Neural cell (in vitro differentiated cells): ENCODE data around the gene PHLDB2. TPM values are rescaled to one million over a fixed set of nuclear protein-coding genes. Genes with fewer than 3 reads are reported as not detected.
A peak's percentile ranks its signal among the peaks of the same experiment; 100 is the strongest.

Experiments used
- H2AFZ ChIP-seq: fragments of 200-600, 300-800 bp; sonication (generic), shearing (Covaris generic); 2 replicates; pipeline ENCODE4 v1.6.0; 2014; ENCODE audit warnings: low read depth, mild to moderate bottlenecking, antibody characterized with exemption, low read length, moderate library complexity
- H3F3A ChIP-seq: fragments of 200-600 bp; shearing (Covaris generic); 2 replicates; pipeline ENCODE4 v1.6.1; 2016; ENCODE audit warnings: mild to moderate bottlenecking, moderate library complexity, mixed read lengths, antibody characterized with exemption, low read length; ENCODE audit not compliant: insufficient read depth, poor library complexity, severe bottlenecking
- H3K27ac ChIP-seq: fragments of 200-600, 300-800 bp; sonication (generic), shearing (Covaris generic); 2 replicates; pipeline ENCODE4 v1.5.1; 2014; ENCODE audit warnings: mild to moderate bottlenecking, low read length, moderate library complexity
- H3K27me3 ChIP-seq: fragments of 300-800, 200-600 bp; sonication (generic), shearing (Covaris generic); 2 replicates; pipeline ENCODE4 v1.6.0; 2014; ENCODE audit warnings: mild to moderate bottlenecking, low read depth, low read length, moderate library complexity; ENCODE audit not compliant: insufficient read depth
- H3K36me3 ChIP-seq: fragments of 300-800, 200-600 bp; sonication (generic), shearing (Covaris generic); 2 replicates; pipeline ENCODE4 v1.5.1; 2014; ENCODE audit warnings: mild to moderate bottlenecking, antibody characterized with exemption, low read length, moderate library complexity; ENCODE audit not compliant: insufficient read depth
- H3K4me2 ChIP-seq: fragments of 300-800, 200-600 bp; sonication (generic), shearing (Covaris generic); 2 replicates; pipeline ENCODE4 v1.6.0; 2014; ENCODE audit warnings: mild to moderate bottlenecking, low read length
- H3K4me3 ChIP-seq: fragments of 300-800, 200-600 bp; sonication (generic), shearing (Covaris generic); 2 replicates; pipeline ENCODE4 v1.5.1; 2014; ENCODE audit warnings: mild to moderate bottlenecking, low read length, moderate library complexity
- H3K79me2 ChIP-seq: fragments of 200-600 bp; shearing (Covaris generic); replicated peaks from 2 replicates; pipeline ENCODE4 v1.6.0; 2014; ENCODE audit warnings: mild to moderate bottlenecking, low read length, moderate library complexity; ENCODE audit not compliant: insufficient read depth
- H3K9ac ChIP-seq: fragments of 300-800, 200-600 bp; sonication (generic), shearing (Covaris generic); 2 replicates; pipeline ENCODE4 v1.6.1; 2016; ENCODE audit warnings: mild to moderate bottlenecking, low read length, mixed read lengths
- H3K9me2 ChIP-seq: fragments of 200-600 bp; shearing (Covaris generic); 2 replicates; pipeline ENCODE4 v1.6.1; 2016; ENCODE audit warnings: mild to moderate bottlenecking, low read length, mixed read lengths; ENCODE audit not compliant: insufficient read depth
- H3K9me3 ChIP-seq: fragments of 200-600, 300-800 bp; sonication (generic), shearing (Covaris generic); 2 replicates; pipeline ENCODE4 v1.6.1; 2016; ENCODE audit warnings: mild to moderate bottlenecking, mixed run types, low read length, moderate library complexity, mixed read lengths
- H4K20me1 ChIP-seq: fragments of 200-600 bp; shearing (Covaris generic); 2 replicates; pipeline ENCODE4 v1.6.1; 2016; ENCODE audit warnings: mild to moderate bottlenecking, mixed run types; ENCODE audit not compliant: insufficient read depth
- CTCF ChIP-seq: fragments of 450-650 bp; IDR thresholded peaks from 2 replicates; pipeline ENCODE4 v1.5.1; 2014; ENCODE audit warnings: antibody characterized with exemption, mild to moderate bottlenecking, moderate library complexity; ENCODE audit not compliant: poor library complexity, severe bottlenecking
- EP300 ChIP-seq: fragments of 450-650 bp; conservative IDR thresholded peaks from 2 replicates; pipeline ENCODE4 v1.6.1; 2014; ENCODE audit warnings: antibody characterized with exemption, mild to moderate bottlenecking, moderate library complexity; ENCODE audit not compliant: poor library complexity, severe bottlenecking
- EZH2 ChIP-seq: fragments of 200-600, 300-800 bp; shearing (Covaris generic), sonication (generic); IDR thresholded peaks from 2 replicates; pipeline ENCODE4 v1.6.1; 2014; ENCODE audit warnings: antibody characterized with exemption, low read length, borderline replicate concordance, mild to moderate bottlenecking; ENCODE audit not compliant: insufficient read depth, poor library complexity, severe bottlenecking
- MXI1 ChIP-seq: fragments of 450-650 bp; conservative IDR thresholded peaks from 2 replicates; pipeline ENCODE4 v1.6.1; 2014; ENCODE audit warnings: antibody characterized with exemption, mild to moderate bottlenecking; ENCODE audit not compliant: poor library complexity, severe bottlenecking
- POLR2AphosphoS5 ChIP-seq: IDR thresholded peaks from 2 replicates; pipeline ENCODE4 v1.6.1; 2012
- SMC3 ChIP-seq: fragments of 450-650 bp; conservative IDR thresholded peaks from 2 replicates; pipeline ENCODE4 v1.6.1; 2014; ENCODE audit warnings: antibody characterized with exemption, mild to moderate bottlenecking, moderate library complexity; ENCODE audit not compliant: poor library complexity
- TAF1 ChIP-seq: IDR thresholded peaks from 2 replicates; pipeline ENCODE4 v1.6.1; 2012; ENCODE audit warnings: low read depth
- polyA plus RNA-seq: library from polyadenylated mRNA; depleted of rRNA; stranded (reverse); fragments of >200 nt; gene quantifications from 2 replicates; pipeline ENCODE4 v1.2.3, GENCODE V29; 2014
- TF ChIP-seq, protein P1 (sequence below): IDR thresholded peaks from 2 replicates; pipeline ENCODE4 v1.6.1; 2012; ENCODE audit warnings: borderline replicate concordance

Gene PHLDB2
- polyA plus RNA-seq, 1 donor from 2014 or later = 1.4 TPM

DNA sequence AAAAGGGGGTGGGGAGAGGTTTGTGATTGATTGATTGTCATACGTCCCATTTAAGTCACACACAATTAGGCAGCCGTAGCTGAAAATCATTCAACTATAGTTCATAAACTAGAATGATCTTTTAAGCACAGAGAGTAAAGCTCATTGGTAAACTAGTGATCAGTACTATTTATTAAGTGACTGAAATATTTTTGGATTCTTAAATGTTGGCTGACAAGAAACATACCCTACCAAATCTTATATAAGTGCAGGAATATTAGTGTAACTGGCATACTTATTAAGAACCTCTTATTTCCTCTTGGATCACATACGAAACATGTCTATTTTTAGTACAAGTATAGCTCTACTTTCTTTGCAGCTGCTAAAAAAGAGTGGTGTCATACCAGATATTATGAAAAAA is 111.3 kb downstream of the PHLDB2 start:
- Histone ChIP-seq H3K9me3 (no peaks in the 10 kb centered on the region), H4K20me1 (no peaks in the 10 kb centered on the region), H3K27me3 (no peaks in the 10 kb centered on the region), H3F3A (no peaks in the 10 kb centered on the region), H3K36me3 (no peaks in the 10 kb centered on the region), H2AFZ (no peak overlapping the region), H3K79me2 (no peaks in the 10 kb centered on the region), H3K27ac (no peak overlapping the region), H3K9ac (no peak overlapping the region), H3K4me3 (no peak overlapping the region), H3K4me2 (no peak overlapping the region), H3K9me2 (no peaks in the 10 kb centered on the region)
- TF ChIP-seq SMC3 (no peak), EZH2 (no peak), POLR2AphosphoS5 (no peak), MXI1 (no peak)
- TF ChIP-seq, protein P1, sequence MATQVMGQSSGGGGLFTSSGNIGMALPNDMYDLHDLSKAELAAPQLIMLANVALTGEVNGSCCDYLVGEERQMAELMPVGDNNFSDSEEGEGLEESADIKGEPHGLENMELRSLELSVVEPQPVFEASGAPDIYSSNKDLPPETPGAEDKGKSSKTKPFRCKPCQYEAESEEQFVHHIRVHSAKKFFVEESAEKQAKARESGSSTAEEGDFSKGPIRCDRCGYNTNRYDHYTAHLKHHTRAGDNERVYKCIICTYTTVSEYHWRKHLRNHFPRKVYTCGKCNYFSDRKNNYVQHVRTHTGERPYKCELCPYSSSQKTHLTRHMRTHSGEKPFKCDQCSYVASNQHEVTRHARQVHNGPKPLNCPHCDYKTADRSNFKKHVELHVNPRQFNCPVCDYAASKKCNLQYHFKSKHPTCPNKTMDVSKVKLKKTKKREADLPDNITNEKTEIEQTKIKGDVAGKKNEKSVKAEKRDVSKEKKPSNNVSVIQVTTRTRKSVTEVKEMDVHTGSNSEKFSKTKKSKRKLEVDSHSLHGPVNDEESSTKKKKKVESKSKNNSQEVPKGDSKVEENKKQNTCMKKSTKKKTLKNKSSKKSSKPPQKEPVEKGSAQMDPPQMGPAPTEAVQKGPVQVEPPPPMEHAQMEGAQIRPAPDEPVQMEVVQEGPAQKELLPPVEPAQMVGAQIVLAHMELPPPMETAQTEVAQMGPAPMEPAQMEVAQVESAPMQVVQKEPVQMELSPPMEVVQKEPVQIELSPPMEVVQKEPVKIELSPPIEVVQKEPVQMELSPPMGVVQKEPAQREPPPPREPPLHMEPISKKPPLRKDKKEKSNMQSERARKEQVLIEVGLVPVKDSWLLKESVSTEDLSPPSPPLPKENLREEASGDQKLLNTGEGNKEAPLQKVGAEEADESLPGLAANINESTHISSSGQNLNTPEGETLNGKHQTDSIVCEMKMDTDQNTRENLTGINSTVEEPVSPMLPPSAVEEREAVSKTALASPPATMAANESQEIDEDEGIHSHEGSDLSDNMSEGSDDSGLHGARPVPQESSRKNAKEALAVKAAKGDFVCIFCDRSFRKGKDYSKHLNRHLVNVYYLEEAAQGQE = no peak

GRCh38 chr3:111971533-111972130 is 112.6 kb downstream of the PHLDB2 start:
- H3K9ac ChIP-seq = no peak overlapping the region
- H2AFZ ChIP-seq = peak overlapping the region; percentile 1
- H3K27ac ChIP-seq = peak overlapping the region; percentile 14
- H3K27me3 ChIP-seq = no peaks in the 10 kb centered on the region
- no peak overlapping the region for H3K4me2 ChIP-seq
- TF ChIP-seq MXI1 = no peak
- TF ChIP-seq POLR2AphosphoS5 = peak; percentile 77
- TF ChIP-seq, protein P1 = peak; percentile 50
- no peaks in the 10 kb centered on the region for H3K79me2 ChIP-seq
- H3K9me2 ChIP-seq = no peaks in the 10 kb centered on the region
- H3K4me3 ChIP-seq = no peak overlapping the region
- H3K9me3 ChIP-seq = no peaks in the 10 kb centered on the region
- H3F3A ChIP-seq = no peaks in the 10 kb centered on the region
- H3K36me3 ChIP-seq = no peaks in the 10 kb centered on the region
- H4K20me1 ChIP-seq = no peaks in the 10 kb centered on the region

- Histone ChIP-seq H3K9me2 (no peaks in the 10 kb centered on the region), H3F3A (no peaks in the 10 kb centered on the region)
- no peak for TF ChIP-seq EP300
- TF ChIP-seq POLR2AphosphoS5 = no peak
- no peak for TF ChIP-seq SMC3
- TF ChIP-seq, protein P1 = no peak
- TF ChIP-seq EZH2 = no peak
- TF ChIP-seq TAF1 = no peak
- TF ChIP-seq CTCF = no peak
These were observed 113.8 kb downstream of the PHLDB2 start for GRCh38 chr3:111972891-111973290.

More at GRCh38 chr3:111972891-111973290, 113.8 kb downstream of the PHLDB2 start:
- H3K36me3 ChIP-seq = no peaks in the 10 kb centered on the region
- H2AFZ ChIP-seq = no peak overlapping the region
- H3K9ac ChIP-seq = no peak overlapping the region
- no peak overlapping the region for H3K4me2 ChIP-seq
- H3K27ac ChIP-seq = no peak overlapping the region
- H3K79me2 ChIP-seq = no peaks in the 10 kb centered on the region
- no peaks in the 10 kb centered on the region for H3K27me3 ChIP-seq
- no peaks in the 10 kb centered on the region for H3K9me3 ChIP-seq
- no peak overlapping the region for H3K4me3 ChIP-seq
- H4K20me1 ChIP-seq = no peaks in the 10 kb centered on the region
